ENCODE measurements around the gene SIGLEC5.

Gene SIGLEC5

GRCh38 chr19:51637362-51637978, 7.3 kb upstream of the SIGLEC5 start:
- no peak overlapping the region for H3K4me3 ChIP-seq
- no peak overlapping the region for H3K27ac ChIP-seq
- no peaks in the 10 kb centered on the region for H3K36me3 ChIP-seq (ENCODE audit: insufficient read depth, low read length)
- no peak for DNase-seq (ENCODE audit: low read depth, low spot score)
- no peak overlapping the region for H3K9ac ChIP-seq (ENCODE audit: insufficient read length)
- TF ChIP-seq EZH2 (IDR thresholded peaks at IDR 0.05), result no peak
- TF ChIP-seq POLR2AphosphoS5 (IDR thresholded peaks at IDR 0.05; ENCODE audit: borderline replicate concordance, low read depth, low read length), result no peak
- no peak for TF ChIP-seq FOXP2 (optimal IDR thresholded peaks at IDR 0.05; ENCODE audit: control extremely low read depth, extremely low read length, insufficient read depth)
- no peaks in the 10 kb centered on the region for H3K9me3 ChIP-seq (ENCODE audit: low read depth, low read length)

- Histone ChIP-seq H3K36me3 (ENCODE audit: insufficient read depth, low read length) (no peaks in the 10 kb centered on the region), H3K9ac (ENCODE audit: insufficient read length) (no peak overlapping the region), H3K27ac (no peak overlapping the region), H3K9me3 (ENCODE audit: low read depth, low read length) (no peaks in the 10 kb centered on the region), H3K4me3 (no peak overlapping the region)
- no peak for TF ChIP-seq EZH2 (IDR thresholded peaks at IDR 0.05)
- TF ChIP-seq POLR2AphosphoS5 (IDR thresholded peaks at IDR 0.05; ENCODE audit: borderline replicate concordance, low read depth, low read length), result no peak
- no peak for TF ChIP-seq FOXP2 (optimal IDR thresholded peaks at IDR 0.05; ENCODE audit: control extremely low read depth, extremely low read length, insufficient read depth)
- no peak for DNase-seq (ENCODE audit: low read depth, low spot score)
Observed at GRCh38 chr19:51632126-51632525, 1.9 kb upstream of the SIGLEC5 start.

GRCh38 chr19:51628153-51628939, 1.9 kb downstream of the SIGLEC5 start:
- Histone ChIP-seq H3K9me3 (ENCODE audit: low read depth, low read length) (no peaks in the 10 kb centered on the region), H3K36me3 (ENCODE audit: insufficient read depth, low read length) (no peaks in the 10 kb centered on the region), H3K4me3 (no peak overlapping the region), H3K9ac (ENCODE audit: insufficient read length) (no peak overlapping the region), H3K27ac (no peak overlapping the region)
- DNase-seq (ENCODE audit: low read depth, low spot score), result no peak
- no peak for TF ChIP-seq EZH2 (IDR thresholded peaks at IDR 0.05)
- TF ChIP-seq POLR2AphosphoS5 (IDR thresholded peaks at IDR 0.05; ENCODE audit: borderline replicate concordance, low read depth, low read length), result no peak
- TF ChIP-seq FOXP2 (optimal IDR thresholded peaks at IDR 0.05; ENCODE audit: control extremely low read depth, extremely low read length, insufficient read depth), result no peak

- H3K27ac ChIP-seq, result no peak overlapping the region
- no peak for DNase-seq (ENCODE audit: low read depth, low spot score)
- H3K9ac ChIP-seq (ENCODE audit: insufficient read length), result no peak overlapping the region
- no peak overlapping the region for H3K4me3 ChIP-seq
- no peaks in the 10 kb centered on the region for H3K9me3 ChIP-seq (ENCODE audit: low read depth, low read length)
- H3K36me3 ChIP-seq (ENCODE audit: insufficient read depth, low read length), result no peaks in the 10 kb centered on the region
- TF ChIP-seq FOXP2 (optimal IDR thresholded peaks at IDR 0.05; ENCODE audit: control extremely low read depth, extremely low read length, insufficient read depth) (no peak), EZH2 (IDR thresholded peaks at IDR 0.05) (no peak), POLR2AphosphoS5 (IDR thresholded peaks at IDR 0.05; ENCODE audit: borderline replicate concordance, low read depth, low read length) (no peak)
Observed at GRCh38 chr19:51627491-51628138, 2.6 kb downstream of the SIGLEC5 start.

- Histone ChIP-seq H3K9me3 (ENCODE audit: low read depth, low read length) (no peaks in the 10 kb centered on the region), H3K9ac (ENCODE audit: insufficient read length) (no peak overlapping the region), H3K4me3 (no peak overlapping the region), H3K27ac (no peak overlapping the region), H3K36me3 (ENCODE audit: insufficient read depth, low read length) (no peaks in the 10 kb centered on the region)
- no peak for DNase-seq (ENCODE audit: low read depth, low spot score)
- TF ChIP-seq POLR2AphosphoS5 (IDR thresholded peaks at IDR 0.05; ENCODE audit: borderline replicate concordance, low read depth, low read length), result no peak
- TF ChIP-seq EZH2 (IDR thresholded peaks at IDR 0.05), result no peak
- TF ChIP-seq FOXP2 (optimal IDR thresholded peaks at IDR 0.05; ENCODE audit: control extremely low read depth, extremely low read length, insufficient read depth), result no peak
Observed at GRCh38 chr19:51626675-51627074, 3.5 kb downstream of the SIGLEC5 start.

- H3K36me3 ChIP-seq (ENCODE audit: insufficient read depth, low read length), result no peaks in the 10 kb centered on the region
- no peaks in the 10 kb centered on the region for H3K9me3 ChIP-seq (ENCODE audit: low read depth, low read length)
- no peak overlapping the region for H3K27ac ChIP-seq
- no peak for DNase-seq (ENCODE audit: low read depth, low spot score)
- no peak overlapping the region for H3K4me3 ChIP-seq
- H3K9ac ChIP-seq (ENCODE audit: insufficient read length), result no peak overlapping the region
- TF ChIP-seq FOXP2 (optimal IDR thresholded peaks at IDR 0.05; ENCODE audit: control extremely low read depth, extremely low read length, insufficient read depth) (no peak), EZH2 (IDR thresholded peaks at IDR 0.05) (no peak), POLR2AphosphoS5 (IDR thresholded peaks at IDR 0.05; ENCODE audit: borderline replicate concordance, low read depth, low read length) (no peak)
Observed at GRCh38 chr19:51621178-51621577, 9.0 kb downstream of the SIGLEC5 start.

- DNase-seq (ENCODE audit: low read depth, low spot score), result no peak
- Histone ChIP-seq H3K4me3 (no peak overlapping the region), H3K9me3 (ENCODE audit: low read depth, low read length) (no peaks in the 10 kb centered on the region), H3K9ac (ENCODE audit: insufficient read length) (no peak overlapping the region), H3K36me3 (ENCODE audit: insufficient read depth, low read length) (no peaks in the 10 kb centered on the region), H3K27ac (no peak overlapping the region)
- TF ChIP-seq FOXP2 (optimal IDR thresholded peaks at IDR 0.05; ENCODE audit: control extremely low read depth, extremely low read length, insufficient read depth) (no peak), EZH2 (IDR thresholded peaks at IDR 0.05) (no peak), POLR2AphosphoS5 (IDR thresholded peaks at IDR 0.05; ENCODE audit: borderline replicate concordance, low read depth, low read length) (no peak)
Observed at GRCh38 chr19:51615991-51616390, 14.2 kb downstream of the SIGLEC5 start.

GRCh38 chr19:51614789-51615188, 15.4 kb downstream of the SIGLEC5 start:
- H3K9me3 ChIP-seq (ENCODE audit: low read depth, low read length), result no peaks in the 10 kb centered on the region
- no peak overlapping the region for H3K4me3 ChIP-seq
- no peak overlapping the region for H3K27ac ChIP-seq
- no peaks in the 10 kb centered on the region for H3K36me3 ChIP-seq (ENCODE audit: insufficient read depth, low read length)
- no peak for TF ChIP-seq POLR2AphosphoS5 (IDR thresholded peaks at IDR 0.05; ENCODE audit: borderline replicate concordance, low read depth, low read length)
- no peak for TF ChIP-seq EZH2 (IDR thresholded peaks at IDR 0.05)
- no peak overlapping the region for H3K9ac ChIP-seq (ENCODE audit: insufficient read length)
- DNase-seq (ENCODE audit: low read depth, low spot score), result no peak

Data from SK-N-MC (cell line).